PC-3 (cell line): ENCODE measurements around the gene GCA. TPM values are rescaled to one million over a fixed set of nuclear protein-coding genes. Genes with fewer than 3 reads are reported as not detected.

Experiments used
- ATAC-seq: fragments of 200-7000 bp; cut with Tn5 transposase; 2 replicates; pipeline ENCODE4 v1.9.1; 2020; ENCODE audit warnings: mild to moderate bottlenecking, moderate library complexity
- BruUV-seq: library from RNA; stranded (reverse); fragments of 400-500 nt; replicated peaks from 2 replicates; lab custom pipeline; 2021; lab: Mats Ljungman, UMichigan
- CTCF ChIA-PET: fragments of 300-600 bp; sonication (Branson Sonifier 250); formaldehyde crosslinking; loops from one replicate; lab custom pipeline; 2022; ENCODE audit warnings: antibody characterized with exemption; lab: Charles Lee
- POLR2A ChIA-PET: fragments of 300-600 bp; sonication (Branson Sonifier 250); formaldehyde crosslinking; loops from one replicate; lab custom pipeline; 2022; ENCODE audit warnings: antibody characterized with exemption; ENCODE audit not compliant: unreplicated experiment; lab: Charles Lee
- DNase-seq: peaks from one replicate; pipeline ENCODE4 v3.0.0-alpha.2; 2015
- H2AFZ ChIP-seq: fragments of 300-600 bp; sonication (generic); 2 replicates; pipeline ENCODE4 v1.6.0; 2016; ENCODE audit warnings: antibody characterized with exemption, low read length
- H3F3A ChIP-seq: fragments of 300-600 bp; sonication (generic); one replicate; pipeline ENCODE4 v1.6.0; 2017; ENCODE audit warnings: antibody characterized with exemption, low read length, control low read depth, mild to moderate bottlenecking; ENCODE audit not compliant: unreplicated experiment
- H3K27ac ChIP-seq: fragments of 300-600 bp; sonication (generic); 2 replicates; pipeline ENCODE4 v1.5.1; 2016; ENCODE audit warnings: mild to moderate bottlenecking, low read length
- H3K27me3 ChIP-seq: fragments of 300-600 bp; sonication (generic); 2 replicates; pipeline ENCODE4 v1.6.1; 2016; ENCODE audit warnings: low read length, mixed read lengths
- H3K36me3 ChIP-seq: fragments of 300-600 bp; sonication (generic); 2 replicates; pipeline ENCODE4 v1.6.1; 2016; ENCODE audit warnings: low read depth, mixed run types, low read length, mixed read lengths
- H3K4me1 ChIP-seq: fragments of 300-600 bp; sonication (generic); 2 replicates; pipeline ENCODE4 v1.5.1; 2016; ENCODE audit warnings: low read length; ENCODE audit not compliant: insufficient read depth
- H3K4me2 ChIP-seq: fragments of 300-600 bp; sonication (generic); 2 replicates; pipeline ENCODE4 v1.6.0; 2016; ENCODE audit warnings: low read length
- H3K4me3 ChIP-seq: fragments of 300-600 bp; sonication (generic); 2 replicates; pipeline ENCODE4 v1.5.1; 2016; ENCODE audit warnings: mild to moderate bottlenecking, low read length, mixed read lengths
- H3K79me2 ChIP-seq: fragments of 300-600 bp; sonication (generic); 2 replicates; pipeline ENCODE4 v1.6.1; 2017; ENCODE audit warnings: low read length, mixed read lengths
- H3K9ac ChIP-seq: fragments of 300-600 bp; sonication (generic); 2 replicates; pipeline ENCODE4 v1.6.0; 2016; ENCODE audit warnings: mild to moderate bottlenecking, low read length
- H3K9me2 ChIP-seq: fragments of 300-600 bp; sonication (generic); replicated peaks from 2 replicates; pipeline ENCODE4 v1.6.1; 2016; ENCODE audit warnings: mixed run types, low read length, mixed read lengths
- H3K9me3 ChIP-seq: fragments of 300-600 bp; sonication (generic); 2 replicates; pipeline ENCODE4 v1.6.1; 2016; ENCODE audit warnings: low read length, mixed read lengths
- H4K20me1 ChIP-seq: fragments of 300-600 bp; sonication (generic); 2 replicates; pipeline ENCODE4 v1.6.1; 2016; ENCODE audit warnings: low read length, mixed read lengths
- EZH2 ChIP-seq: fragments of 300-600 bp; sonication (generic); IDR thresholded peaks from one replicate; pipeline ENCODE4 v1.6.1; 2017; ENCODE audit warnings: antibody characterized with exemption, mild to moderate bottlenecking, low read length; ENCODE audit not compliant: unreplicated experiment
- EZH2phosphoT487 ChIP-seq: fragments of 300-600 bp; sonication (generic); IDR thresholded peaks from 2 replicates; pipeline ENCODE4 v1.6.1; 2018; ENCODE audit warnings: mild to moderate bottlenecking, antibody characterized with exemption, low read length, borderline replicate concordance
- intact Hi-C: fragments of 100-400 bp; cut with micrococcal nuclease; formaldehyde crosslinking; loops from 2 replicates; pipeline ENCODE4 v1.9.0; 2023
- total RNA-seq: library from RNA; depleted of rRNA; stranded (reverse); fragments of >200 nt; gene quantifications from 2 replicates; pipeline ENCODE4 v1.2.3, GENCODE V29; 2014
- TF ChIP-seq, protein P1 (sequence below): fragments of 300-600 bp; sonication (generic); conservative IDR thresholded peaks from 2 replicates; pipeline ENCODE4 v1.5.1; 2017; ENCODE audit warnings: antibody characterized with exemption, low read depth, mild to moderate bottlenecking, low read length

Gene GCA
- total RNA-seq, 1 experiment from 2014 or later: 18.7 TPM

DNA sequence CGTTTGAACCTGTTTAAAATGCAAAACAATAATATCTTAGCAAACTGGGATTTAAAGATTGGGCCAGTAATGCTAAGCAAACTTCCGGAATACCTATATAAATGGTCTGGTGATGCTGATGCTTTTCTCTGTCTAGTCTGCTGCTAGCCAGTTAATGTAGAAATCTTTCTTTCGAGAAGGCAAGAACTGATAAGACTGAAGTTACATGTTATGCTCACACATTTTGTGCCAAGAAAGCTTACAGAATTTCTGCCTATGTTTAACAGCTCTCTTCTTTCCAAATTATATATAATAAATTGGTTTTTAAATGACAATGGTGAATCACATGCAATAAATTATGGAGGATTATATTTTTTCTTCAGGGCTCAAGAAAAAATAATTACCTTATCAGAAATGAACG, 37.9 kb downstream of the GCA start:
- no peaks in the 10 kb centered on the region for H3K79me2 ChIP-seq
- H3K4me3 ChIP-seq: no peak overlapping the region
- H3F3A ChIP-seq: no peaks in the 10 kb centered on the region
- no TSS peak for BruUV-seq
- no peak overlapping the region for H3K27ac ChIP-seq
- no peaks in the 10 kb centered on the region for H4K20me1 ChIP-seq
- intact Hi-C loops: no loop called here
- H3K36me3 ChIP-seq: no peaks in the 10 kb centered on the region
- ChIA-PET CTCF (no interaction called here), POLR2A (no interaction called here)
- no peak overlapping the region for H2AFZ ChIP-seq
- no peaks in the 10 kb centered on the region for H3K9me3 ChIP-seq
- no peak overlapping the region for H3K4me2 ChIP-seq
- ATAC-seq (no peak), DNase-seq (no peak)
- TF ChIP-seq EZH2phosphoT487: no peak
- no peak for TF ChIP-seq EZH2
- TF ChIP-seq, protein P1, sequence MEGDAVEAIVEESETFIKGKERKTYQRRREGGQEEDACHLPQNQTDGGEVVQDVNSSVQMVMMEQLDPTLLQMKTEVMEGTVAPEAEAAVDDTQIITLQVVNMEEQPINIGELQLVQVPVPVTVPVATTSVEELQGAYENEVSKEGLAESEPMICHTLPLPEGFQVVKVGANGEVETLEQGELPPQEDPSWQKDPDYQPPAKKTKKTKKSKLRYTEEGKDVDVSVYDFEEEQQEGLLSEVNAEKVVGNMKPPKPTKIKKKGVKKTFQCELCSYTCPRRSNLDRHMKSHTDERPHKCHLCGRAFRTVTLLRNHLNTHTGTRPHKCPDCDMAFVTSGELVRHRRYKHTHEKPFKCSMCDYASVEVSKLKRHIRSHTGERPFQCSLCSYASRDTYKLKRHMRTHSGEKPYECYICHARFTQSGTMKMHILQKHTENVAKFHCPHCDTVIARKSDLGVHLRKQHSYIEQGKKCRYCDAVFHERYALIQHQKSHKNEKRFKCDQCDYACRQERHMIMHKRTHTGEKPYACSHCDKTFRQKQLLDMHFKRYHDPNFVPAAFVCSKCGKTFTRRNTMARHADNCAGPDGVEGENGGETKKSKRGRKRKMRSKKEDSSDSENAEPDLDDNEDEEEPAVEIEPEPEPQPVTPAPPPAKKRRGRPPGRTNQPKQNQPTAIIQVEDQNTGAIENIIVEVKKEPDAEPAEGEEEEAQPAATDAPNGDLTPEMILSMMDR: no peak
- peaks cover 84% of the 10 kb centered on the region for H3K27me3 ChIP-seq
- H3K9ac ChIP-seq: no peak overlapping the region
- no peaks in the 10 kb centered on the region for H3K4me1 ChIP-seq
- H3K9me2 ChIP-seq: no peaks in the 10 kb centered on the region

DNA sequence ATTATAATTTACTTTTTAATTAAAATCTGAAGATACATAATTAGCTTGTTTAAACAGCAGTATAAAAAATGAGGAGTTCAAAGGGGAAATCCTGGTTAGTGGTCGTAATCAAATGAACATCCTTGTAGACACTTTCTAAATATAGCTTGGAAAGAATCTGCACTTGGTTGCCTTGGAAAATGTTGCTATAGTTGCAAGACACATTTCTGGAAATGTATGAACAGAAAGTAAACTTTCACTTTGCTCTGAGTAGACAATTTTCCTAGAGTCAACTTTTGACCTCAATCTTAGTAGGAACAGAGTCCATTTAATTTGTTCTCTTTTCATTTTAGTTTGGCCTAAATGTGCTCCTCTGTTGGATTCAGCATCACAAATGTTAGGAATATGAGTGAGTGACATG, 38.3 kb downstream of the GCA start:
- POLR2A ChIA-PET: no interaction called here
- CTCF ChIA-PET: no interaction called here
- H3K36me3 ChIP-seq: no peaks in the 10 kb centered on the region
- no peak for DNase-seq
- no peaks in the 10 kb centered on the region for H3K4me1 ChIP-seq
- H4K20me1 ChIP-seq: no peaks in the 10 kb centered on the region
- H3K9me3 ChIP-seq: no peaks in the 10 kb centered on the region
- H3F3A ChIP-seq: no peaks in the 10 kb centered on the region
- no TSS peak for BruUV-seq
- TF ChIP-seq EZH2: no peak
- no peak overlapping the region for H3K9ac ChIP-seq
- peaks cover 80% of the 10 kb centered on the region for H3K27me3 ChIP-seq
- intact Hi-C loops: no loop called here
- no peak overlapping the region for H3K4me3 ChIP-seq
- no peak for ATAC-seq
- H3K27ac ChIP-seq: no peak overlapping the region
- no peak overlapping the region for H2AFZ ChIP-seq
- no peaks in the 10 kb centered on the region for H3K79me2 ChIP-seq
- H3K9me2 ChIP-seq: no peaks in the 10 kb centered on the region
- no peak overlapping the region for H3K4me2 ChIP-seq

DNA sequence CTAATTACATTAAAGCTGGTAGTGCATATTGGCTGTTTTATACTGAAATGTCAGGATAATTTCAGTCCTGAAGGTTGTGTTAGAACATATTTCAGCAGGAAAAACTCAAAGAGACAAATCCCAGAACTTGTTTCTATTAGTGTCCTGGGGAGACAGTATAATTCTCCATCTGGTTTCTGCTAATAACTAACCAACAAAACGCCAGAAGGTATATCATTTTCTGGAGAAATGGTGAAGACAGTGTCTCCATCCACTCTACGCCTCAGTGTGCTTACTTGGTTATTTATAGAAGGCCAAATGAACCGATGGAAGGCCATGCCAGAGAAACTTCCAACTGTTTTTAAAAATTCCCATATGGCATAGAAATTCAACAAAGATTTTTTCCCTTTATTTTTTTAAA, 41.6 kb downstream of the GCA start:
- no peaks in the 10 kb centered on the region for H3K9me2 ChIP-seq
- H4K20me1 ChIP-seq: no peaks in the 10 kb centered on the region
- ATAC-seq (no peak), DNase-seq (no peak)
- ChIA-PET CTCF (no interaction called here), POLR2A (no interaction called here)
- H3K27me3 ChIP-seq: peaks cover 63% of the 10 kb centered on the region
- H3K79me2 ChIP-seq: no peaks in the 10 kb centered on the region
- H3K36me3 ChIP-seq: no peaks in the 10 kb centered on the region
- H3K9me3 ChIP-seq: no peaks in the 10 kb centered on the region
- no peak overlapping the region for H3K4me2 ChIP-seq
- no TSS peak for BruUV-seq
- TF ChIP-seq, protein P1: no peak
- TF ChIP-seq EZH2phosphoT487 (no peak), EZH2 (no peak)
- H3K4me3 ChIP-seq: no peak overlapping the region
- no peaks in the 10 kb centered on the region for H3F3A ChIP-seq
- H3K9ac ChIP-seq: no peak overlapping the region
- intact Hi-C loops: no loop called here
- H2AFZ ChIP-seq: no peak overlapping the region
- H3K4me1 ChIP-seq: no peaks in the 10 kb centered on the region
- no peak overlapping the region for H3K27ac ChIP-seq
